Subcutaneous adipose tissue (tissue), 4 donors: ENCODE data around the gene DSCAML1. TPM values are rescaled to one million over a fixed set of nuclear protein-coding genes. Genes with fewer than 3 reads are reported as not detected.

ENCODE experiments used
- total RNA-seq, 4 donors: library from RNA; depleted of rRNA; stranded (reverse); fragments of >200 nt; gene quantifications; one replicate each; pipeline ENCODE4 v1.1.0, GENCODE V29; 2016
- TF ChIP-seq, protein P1 (sequence below): fragments of 450-650 bp; IDR thresholded peaks from one replicate; pipeline ENCODE4 v1.5.1; 2016; ENCODE audit warnings: low read depth, mild to moderate bottlenecking, control low read depth, antibody characterized with exemption, moderate library complexity

Gene DSCAML1
- total RNA-seq, 4 donors from 2014 or later: 0.22 to 0.82 (median 0.75) TPM; not detected in 1

GRCh38 chr11:117473481-117474091, 323.4 kb downstream of the DSCAML1 start:
- TF ChIP-seq, protein P1, sequence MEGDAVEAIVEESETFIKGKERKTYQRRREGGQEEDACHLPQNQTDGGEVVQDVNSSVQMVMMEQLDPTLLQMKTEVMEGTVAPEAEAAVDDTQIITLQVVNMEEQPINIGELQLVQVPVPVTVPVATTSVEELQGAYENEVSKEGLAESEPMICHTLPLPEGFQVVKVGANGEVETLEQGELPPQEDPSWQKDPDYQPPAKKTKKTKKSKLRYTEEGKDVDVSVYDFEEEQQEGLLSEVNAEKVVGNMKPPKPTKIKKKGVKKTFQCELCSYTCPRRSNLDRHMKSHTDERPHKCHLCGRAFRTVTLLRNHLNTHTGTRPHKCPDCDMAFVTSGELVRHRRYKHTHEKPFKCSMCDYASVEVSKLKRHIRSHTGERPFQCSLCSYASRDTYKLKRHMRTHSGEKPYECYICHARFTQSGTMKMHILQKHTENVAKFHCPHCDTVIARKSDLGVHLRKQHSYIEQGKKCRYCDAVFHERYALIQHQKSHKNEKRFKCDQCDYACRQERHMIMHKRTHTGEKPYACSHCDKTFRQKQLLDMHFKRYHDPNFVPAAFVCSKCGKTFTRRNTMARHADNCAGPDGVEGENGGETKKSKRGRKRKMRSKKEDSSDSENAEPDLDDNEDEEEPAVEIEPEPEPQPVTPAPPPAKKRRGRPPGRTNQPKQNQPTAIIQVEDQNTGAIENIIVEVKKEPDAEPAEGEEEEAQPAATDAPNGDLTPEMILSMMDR: no peak

DNA sequence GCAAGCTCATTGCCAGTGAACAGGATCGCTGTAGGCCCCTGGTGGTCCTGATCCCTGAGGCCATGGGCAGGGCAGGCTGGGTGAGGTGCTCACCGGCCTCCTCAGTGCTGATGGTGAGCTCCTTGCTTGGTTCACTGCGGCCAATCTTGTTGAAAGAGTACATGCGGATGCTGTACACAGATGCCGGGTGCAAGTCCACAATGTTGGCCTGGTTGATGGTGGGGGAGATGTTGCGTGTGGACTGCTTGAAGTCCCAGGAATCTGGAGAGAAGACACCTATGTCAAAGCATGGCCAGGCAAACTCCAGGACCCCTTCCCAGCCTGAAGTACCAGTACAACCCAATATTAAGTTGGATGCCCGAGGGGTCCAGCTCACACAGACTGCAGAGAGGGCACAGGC, 325.2 kb downstream of the DSCAML1 start:
- TF ChIP-seq, protein P1: no peak

- TF ChIP-seq, protein P1: no peak
Observed at GRCh38 chr11:117470576-117470975, 326.4 kb downstream of the DSCAML1 start.

- TF ChIP-seq, protein P1: no peak
Observed at GRCh38 chr11:117468888-117469287, 328.1 kb downstream of the DSCAML1 start.

GRCh38 chr11:117467770-117468169, 329.2 kb downstream of the DSCAML1 start:
- TF ChIP-seq, protein P1: no peak

DNA sequence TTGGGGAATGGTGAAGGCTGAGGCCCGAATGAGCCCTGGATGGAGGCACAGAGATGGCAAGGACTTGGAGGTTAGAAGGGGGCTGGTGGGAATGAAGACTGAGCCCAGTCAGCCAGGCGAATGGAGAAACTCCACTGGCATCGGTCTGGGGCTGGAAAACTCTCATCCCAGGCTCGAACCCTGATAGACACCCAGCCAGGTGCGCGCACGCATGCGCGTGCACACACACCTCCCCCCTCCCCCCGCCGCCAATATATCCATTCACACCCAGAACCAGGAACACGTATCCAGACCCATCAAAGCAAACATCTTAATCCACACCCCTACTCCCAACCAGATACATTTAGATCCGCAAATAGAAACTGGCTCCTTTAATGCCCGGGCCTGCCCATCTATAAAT, 330.1 kb downstream of the DSCAML1 start:
- TF ChIP-seq, protein P1: no peak

DNA sequence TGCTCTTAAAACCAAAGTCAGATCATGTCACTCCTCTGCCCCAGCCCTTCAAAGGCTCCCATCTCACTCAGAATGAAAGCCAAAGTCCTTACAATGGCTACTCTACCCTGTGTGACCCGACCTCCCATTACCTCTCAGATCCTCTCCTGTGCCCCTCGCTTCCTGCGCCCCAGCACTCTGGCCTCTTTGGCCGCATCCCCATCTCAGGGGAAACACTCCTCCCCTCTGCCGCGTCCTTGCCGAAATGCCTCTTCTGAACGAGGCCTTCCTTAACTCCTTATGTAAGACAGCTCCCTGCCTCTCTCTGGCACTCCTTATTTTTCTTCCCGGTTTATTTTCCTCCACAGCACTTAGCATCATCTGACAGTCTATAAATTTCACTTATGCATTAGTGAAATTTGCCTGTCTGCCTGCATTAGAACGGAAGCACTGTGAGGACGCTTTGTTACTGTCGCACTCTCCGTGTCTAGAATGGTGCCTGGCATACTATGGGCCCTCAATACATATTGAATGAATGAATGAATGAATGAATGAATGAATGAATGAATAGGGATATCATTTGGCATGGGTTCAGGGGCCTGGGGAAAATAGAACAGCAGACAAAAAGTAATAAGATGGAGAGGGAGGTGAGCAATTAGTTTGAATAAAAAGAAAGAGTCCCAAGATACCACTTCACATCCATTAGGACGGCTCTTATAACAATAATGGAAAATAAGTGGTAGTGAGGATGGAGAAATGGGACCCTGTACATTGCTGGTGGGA, 331.6 kb downstream of the DSCAML1 start:
- TF ChIP-seq, protein P1: no peak
